GM13976 (cell line): ENCODE measurements around the gene SELPLG.

ENCODE experiments used
- DNase-seq: peaks from one replicate; pipeline ENCODE4 v3.0.0; 2012; ENCODE audit warnings: low spot score
- in situ Hi-C: fragments of 300-500 bp; cut with MboI; formaldehyde crosslinking; loops from one replicate; pipeline ENCODE4 v1.12.0; 2022; ENCODE audit warnings: low sequenced_read_pairs, mixed read lengths, inconsistent platforms; ENCODE audit not compliant: unreplicated experiment
- TF ChIP-seq, protein P1 (sequence below): IDR thresholded peaks from 2 replicates; pipeline ENCODE4 v1.5.1; 2012; ENCODE audit warnings: borderline replicate concordance, mild to moderate bottlenecking; ENCODE audit not compliant: insufficient read depth; ENCODE audit errors: extremely low read depth, missing control alignments, control extremely low read depth

SELPLG gene

DNA sequence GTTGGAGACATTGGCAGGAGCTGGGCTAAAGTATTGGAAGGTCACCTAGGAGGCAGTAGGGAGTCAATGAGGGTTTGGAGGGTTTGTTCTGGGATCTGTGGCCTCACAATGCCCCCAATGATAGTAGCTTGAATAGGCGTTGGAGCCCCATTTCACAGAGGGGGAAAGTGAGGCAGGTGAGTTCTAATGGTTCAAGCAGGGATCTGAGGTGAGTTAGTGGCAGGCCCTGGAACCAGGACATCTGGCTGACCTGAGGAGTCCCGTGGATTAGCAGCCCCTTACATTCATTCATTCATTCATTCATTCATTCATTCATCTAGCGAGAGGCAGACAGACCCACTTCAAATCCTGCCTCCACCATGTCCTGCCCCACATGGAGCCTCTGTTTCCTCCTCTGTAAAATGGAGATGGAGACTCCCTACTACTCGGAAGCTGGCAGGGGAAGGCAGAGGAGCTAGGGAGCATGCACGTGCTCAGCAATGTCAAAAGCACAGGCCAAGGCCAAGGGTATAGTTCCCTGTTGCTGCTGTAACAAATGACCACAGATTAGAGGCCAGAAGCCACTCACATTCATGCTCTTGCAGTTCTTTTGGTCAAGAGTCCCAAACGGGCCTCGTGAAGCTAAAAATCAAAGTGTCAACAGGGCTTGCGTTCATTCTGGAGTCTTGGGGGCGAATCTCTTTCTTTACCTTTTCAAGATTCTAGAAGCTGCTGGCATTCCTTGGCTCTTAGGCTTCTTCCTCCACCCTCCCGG lies 33.6 kb downstream of the SELPLG start:
- in situ Hi-C loops, result no loop called here
- TF ChIP-seq, protein P1, sequence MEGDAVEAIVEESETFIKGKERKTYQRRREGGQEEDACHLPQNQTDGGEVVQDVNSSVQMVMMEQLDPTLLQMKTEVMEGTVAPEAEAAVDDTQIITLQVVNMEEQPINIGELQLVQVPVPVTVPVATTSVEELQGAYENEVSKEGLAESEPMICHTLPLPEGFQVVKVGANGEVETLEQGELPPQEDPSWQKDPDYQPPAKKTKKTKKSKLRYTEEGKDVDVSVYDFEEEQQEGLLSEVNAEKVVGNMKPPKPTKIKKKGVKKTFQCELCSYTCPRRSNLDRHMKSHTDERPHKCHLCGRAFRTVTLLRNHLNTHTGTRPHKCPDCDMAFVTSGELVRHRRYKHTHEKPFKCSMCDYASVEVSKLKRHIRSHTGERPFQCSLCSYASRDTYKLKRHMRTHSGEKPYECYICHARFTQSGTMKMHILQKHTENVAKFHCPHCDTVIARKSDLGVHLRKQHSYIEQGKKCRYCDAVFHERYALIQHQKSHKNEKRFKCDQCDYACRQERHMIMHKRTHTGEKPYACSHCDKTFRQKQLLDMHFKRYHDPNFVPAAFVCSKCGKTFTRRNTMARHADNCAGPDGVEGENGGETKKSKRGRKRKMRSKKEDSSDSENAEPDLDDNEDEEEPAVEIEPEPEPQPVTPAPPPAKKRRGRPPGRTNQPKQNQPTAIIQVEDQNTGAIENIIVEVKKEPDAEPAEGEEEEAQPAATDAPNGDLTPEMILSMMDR, result no peak
- DNase-seq, result no peak

DNA sequence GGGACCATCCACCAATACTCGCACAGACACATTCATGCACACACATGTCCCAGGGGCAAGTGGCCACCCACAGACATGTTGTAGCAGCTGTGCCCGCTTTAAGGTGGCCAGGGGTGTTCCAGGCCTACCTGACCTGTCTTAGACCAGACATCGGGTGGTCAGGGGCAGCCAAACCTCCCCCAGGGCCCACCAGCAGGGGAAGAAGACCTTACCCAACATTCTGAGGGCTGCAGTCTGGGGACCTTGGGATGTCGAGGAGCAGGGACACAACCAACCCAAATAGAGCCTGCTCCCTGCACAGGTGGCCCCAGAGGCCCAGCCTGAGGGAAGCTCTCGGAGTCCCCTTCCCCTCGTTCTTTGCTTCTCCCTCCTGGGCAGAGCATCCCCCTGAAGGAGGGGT lies 34.2 kb downstream of the SELPLG start:
- TF ChIP-seq, protein P1, result no peak
- DNase-seq, result no peak
- in situ Hi-C loops, result no loop called here

DNA sequence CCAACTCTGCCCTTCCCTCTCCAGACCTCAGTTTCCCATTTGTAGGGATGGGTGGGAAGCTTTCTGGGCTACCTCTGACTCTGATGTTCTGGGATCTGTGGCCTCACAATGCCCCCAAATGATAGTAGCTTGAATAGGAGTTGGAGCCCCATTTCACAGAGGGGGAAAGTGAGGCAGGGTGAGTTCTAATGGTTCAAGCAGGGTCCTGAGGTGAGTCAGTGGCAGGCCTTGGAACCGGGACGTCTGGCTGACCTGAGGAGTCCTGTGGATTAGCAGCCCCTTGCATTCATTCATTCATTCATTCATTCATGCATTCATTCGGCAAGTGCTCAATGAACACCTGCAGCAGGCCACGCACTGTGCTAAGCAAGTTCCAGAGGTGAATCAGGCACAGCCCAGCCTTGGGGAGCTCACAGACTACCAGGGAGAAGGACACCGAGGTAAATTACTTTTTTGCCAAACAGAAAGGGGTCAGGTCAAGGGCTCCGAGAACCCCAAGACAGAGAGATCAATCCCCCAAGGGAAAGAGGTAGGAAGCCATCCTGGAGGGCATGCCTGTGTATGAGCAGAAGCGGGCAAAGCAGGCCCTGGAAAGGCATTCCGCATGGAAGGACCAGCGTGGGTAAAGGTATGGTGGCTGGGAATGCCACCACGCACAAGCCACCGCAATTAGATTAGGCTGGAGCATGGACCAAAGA lies 35.0 kb downstream of the SELPLG start:
- TF ChIP-seq, protein P1, result no peak
- in situ Hi-C loops, result no loop called here
- no peak for DNase-seq

DNA sequence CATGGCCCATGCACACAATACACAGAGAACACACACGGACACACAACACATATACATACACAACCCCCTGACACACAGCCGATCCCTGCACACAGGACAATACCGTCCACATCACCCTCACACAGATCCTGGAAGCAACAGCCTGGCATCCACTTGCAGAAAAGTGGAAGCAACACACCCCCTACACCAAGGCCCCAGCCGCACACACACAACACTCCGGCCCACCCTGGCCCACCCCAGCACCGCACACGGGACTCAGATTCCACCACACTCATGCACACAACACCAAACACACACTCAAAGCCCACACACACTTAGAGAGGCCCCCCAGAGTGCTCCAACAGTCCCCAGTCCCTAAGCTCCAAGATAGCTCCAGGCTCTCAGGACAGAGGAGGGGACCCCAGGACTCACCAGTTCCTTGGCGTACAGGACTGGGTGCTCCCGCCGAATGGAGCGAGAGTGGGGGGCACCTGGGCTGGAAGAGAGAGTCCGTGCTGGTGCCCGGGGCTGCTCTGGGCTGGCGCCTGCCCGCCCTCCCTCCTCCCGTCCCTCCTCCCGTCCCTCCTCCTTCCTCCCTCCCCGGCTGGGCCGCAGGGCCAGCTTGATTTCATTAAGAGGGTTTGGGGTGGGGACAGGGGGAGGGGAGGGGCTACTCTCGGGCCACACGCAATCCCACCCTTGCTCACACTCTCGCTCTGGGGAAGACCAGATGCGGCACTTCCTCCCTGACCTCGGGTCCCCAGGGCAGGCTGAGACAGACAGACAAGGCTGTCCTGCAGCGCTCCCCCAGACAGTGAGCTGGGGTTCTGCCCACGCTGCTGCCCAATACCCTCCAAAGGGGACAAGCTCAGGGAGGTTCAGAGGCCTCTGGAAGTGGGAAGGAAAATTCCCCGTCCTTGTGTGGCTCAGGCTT lies 35.9 kb downstream of the SELPLG start, which contains the start of gene TMEM119:
TSS of gene TMEM119 (minus strand) at position 526 of the 913 bp plus-strand sequence. CDS start 5,701 bp downstream, outside the sequence.
- TF ChIP-seq, protein P1, result no peak
- in situ Hi-C loops, result no loop called here
- no peak for DNase-seq

DNA sequence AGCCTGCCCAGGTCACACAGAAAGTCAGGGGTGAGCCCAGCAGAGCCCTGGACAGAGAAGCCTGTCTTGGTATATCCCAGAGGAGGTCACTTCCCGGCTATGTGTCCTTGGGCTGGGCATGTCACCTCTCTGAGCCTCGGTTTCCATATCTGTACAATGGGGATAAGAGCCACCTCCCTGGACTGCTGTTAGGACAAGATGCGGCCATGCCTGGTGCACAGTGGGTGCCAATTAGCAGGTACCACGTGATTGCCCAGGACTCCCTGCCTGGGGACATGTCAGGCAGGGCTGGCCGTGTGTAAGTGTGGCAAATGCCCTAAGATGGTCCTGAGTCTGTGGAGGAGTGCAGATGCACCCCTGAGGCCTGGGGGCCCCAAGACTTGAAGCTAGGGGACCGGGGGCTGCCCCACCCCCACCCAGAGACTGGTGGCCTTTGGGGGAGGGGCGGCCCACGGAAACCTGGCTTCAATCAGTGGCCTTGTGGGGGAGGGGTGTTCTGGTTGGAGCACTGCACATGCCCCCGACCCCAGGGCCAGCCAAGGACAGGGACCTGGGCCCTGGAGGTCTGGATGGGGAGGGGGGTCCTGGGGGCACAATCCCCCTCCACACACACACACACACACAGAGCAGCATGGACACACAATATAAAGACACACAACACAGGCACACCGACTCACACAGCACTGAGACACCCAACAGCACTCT lies 36.7 kb downstream of the SELPLG start:
- TF ChIP-seq, protein P1, result no peak
- in situ Hi-C loops, result no loop called here
- no peak for DNase-seq
